ENCODE data around the gene ALDH9A1.
"Not testable (repeated sequence)": the region's sequence is repeated elsewhere in the genome, so short reads cannot be mapped to it uniquely, and the experiment has no call there.

Gene ALDH9A1

DNA sequence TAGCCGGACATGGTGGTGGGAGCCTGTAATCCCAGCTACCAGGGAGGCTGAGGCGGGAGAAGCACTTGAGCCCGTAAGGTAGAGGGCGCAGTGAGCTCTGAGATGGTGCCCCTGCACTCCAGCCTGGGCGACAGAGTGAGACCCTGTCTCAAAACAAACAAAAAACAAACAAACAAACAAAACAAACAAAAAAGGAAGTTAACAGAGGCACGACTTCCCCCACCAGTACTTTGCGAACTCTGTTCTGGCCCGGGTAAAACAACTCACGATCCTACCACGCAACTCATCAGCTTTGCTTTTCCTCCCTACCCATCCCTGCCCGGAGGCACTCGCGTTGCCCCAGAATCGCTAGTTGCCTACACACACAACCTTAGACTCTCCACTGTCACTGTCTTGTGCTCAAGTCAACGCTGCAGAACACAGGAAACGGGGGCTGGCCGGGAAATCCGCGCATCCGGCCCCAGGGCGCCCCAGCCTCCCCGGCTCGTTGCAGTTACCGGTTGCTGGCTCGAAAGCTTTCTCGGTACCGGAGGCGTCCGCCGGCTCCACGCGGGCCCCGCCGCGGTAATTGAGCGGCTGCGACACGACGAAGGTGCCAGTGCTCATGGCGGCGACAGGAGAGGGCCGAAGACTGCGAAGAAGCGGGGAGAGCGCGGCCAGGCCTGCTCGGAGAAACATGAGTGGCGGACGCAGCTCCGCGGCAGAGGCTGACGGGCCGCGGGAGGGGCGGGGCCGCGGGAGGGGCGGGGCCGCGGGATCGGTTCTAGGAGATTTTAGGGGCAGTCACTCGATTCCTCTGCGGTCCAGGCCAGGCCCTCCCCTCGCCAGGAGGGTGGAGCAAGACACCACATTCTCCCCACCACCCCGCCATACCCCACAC, at the start of gene ALDH9A1:
Gene ALDH9A1, minus strand, starts transcription at position 682 of the 880 bp plus-strand sequence. Its CDS starts 4 bp downstream, at position 678.
- Histone ChIP-seq H3K9ac (ENCODE audit: low read length in 5 of 5) (peak within 1 kb of the TSS; percentile 59 to 88 (median 81)), H3K27ac (ENCODE audit: low read depth, low read length) (peak within 1 kb of the TSS; percentile 94), H3K27me3 (ENCODE audit: control insufficient read depth in 5 of 5, insufficient read depth in 4 of 5, low read length in 5 of 5) (no peaks in the 10 kb centered on the region), H3K4me3 (ENCODE audit: low read depth in 1 of 5, low read length in 5 of 5) (peak within 1 kb of the TSS; percentile 72 to 98 (median 87)), H3K36me3 (ENCODE audit: control insufficient read depth in 5 of 5, insufficient read depth in 5 of 5, low read length in 5 of 5) (peaks cover 0 to 2% (median 0%) of the 10 kb centered on the region in 5 donors), H3K4me1 (ENCODE audit: control insufficient read depth in 5 of 5, insufficient read depth in 5 of 5, low read length in 5 of 5) (peaks cover 0 to 29% (median 23%) of the 10 kb centered on the region in 5 donors), H3K9me3 (ENCODE audit: control insufficient read depth in 5 of 5, low read length in 5 of 5) (no peaks in the 10 kb centered on the region)

DNA sequence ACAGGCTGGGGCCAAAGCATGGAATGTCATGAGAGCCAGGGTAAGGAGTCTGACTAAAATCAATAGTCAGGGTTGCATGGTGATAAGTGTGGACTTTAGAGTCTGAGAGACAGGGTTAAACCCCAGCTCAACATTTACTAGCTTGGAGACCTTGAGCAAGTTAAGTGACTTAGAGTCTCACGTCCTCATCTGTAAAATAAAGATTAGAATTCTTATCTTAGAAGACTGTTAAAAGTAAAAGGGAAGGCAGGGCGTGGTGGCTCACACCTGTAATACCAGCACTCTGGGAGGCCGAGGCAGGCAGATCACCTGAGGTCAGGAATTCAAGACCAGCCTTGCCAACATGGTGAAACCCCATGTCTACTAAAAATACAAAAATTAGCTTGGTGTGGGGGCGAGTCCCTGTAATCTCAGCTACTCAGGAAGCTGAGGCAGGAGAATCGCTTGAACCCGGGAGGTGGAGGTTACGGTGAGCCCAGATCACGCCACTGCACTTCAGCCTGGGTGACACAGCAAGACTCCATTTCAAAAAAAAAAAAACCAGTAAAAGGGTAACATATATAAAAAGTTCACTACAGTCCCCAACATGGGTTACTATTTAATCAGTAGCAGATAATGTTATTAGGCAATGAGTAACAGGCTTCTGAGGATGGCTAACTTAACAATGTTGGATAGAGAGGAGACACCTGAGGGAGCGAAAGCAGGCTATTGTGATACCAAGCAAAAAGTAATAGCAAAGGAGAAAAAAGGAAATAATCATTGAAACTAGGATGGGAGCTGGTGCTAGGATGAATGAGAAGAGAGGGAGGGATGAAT, 49.5 kb upstream of the ALDH9A1 start:
- Histone ChIP-seq H3K4me3 (ENCODE audit: low read depth in 1 of 5, low read length in 5 of 5) (no peak overlapping the region), H3K27ac (ENCODE audit: low read depth, low read length) (no peak overlapping the region), H3K36me3 (ENCODE audit: control insufficient read depth in 5 of 5, insufficient read depth in 5 of 5, low read length in 5 of 5) (peaks cover 12 to 32% (median 20%) of the 10 kb centered on the region in 5 donors)

DNA sequence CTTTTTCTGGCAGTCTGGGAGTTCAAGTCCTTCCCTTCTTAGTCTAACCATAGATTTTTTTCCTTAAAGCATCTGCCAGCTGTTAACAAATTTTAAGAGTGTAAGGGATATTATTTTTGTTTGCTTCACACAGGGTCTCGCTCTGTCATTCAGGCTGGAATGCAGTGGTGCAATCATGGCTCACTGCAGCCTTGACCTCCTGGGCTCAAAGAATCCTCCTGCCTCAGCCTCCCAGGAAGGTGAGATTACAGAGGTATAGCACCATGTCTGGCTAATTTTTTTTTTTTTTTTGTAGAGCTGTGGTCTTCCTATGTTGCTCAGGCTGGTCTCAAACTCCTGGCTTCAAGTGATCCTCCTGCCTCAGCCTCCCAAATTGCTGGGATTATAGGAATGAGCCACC, 46.6 kb upstream of the ALDH9A1 start:
- H3K9ac ChIP-seq (ENCODE audit: low read length in 5 of 5); H3K27ac ChIP-seq (ENCODE audit: low read depth, low read length): not testable (repeated sequence)

More for the DNA sequence above, 49.5 kb upstream of the ALDH9A1 start:
- Histone ChIP-seq H3K27me3 (ENCODE audit: control insufficient read depth in 5 of 5, insufficient read depth in 4 of 5, low read length in 5 of 5) (no peaks in the 10 kb centered on the region), H3K9ac (ENCODE audit: low read length in 5 of 5) (no peak overlapping the region), H3K9me3 (ENCODE audit: control insufficient read depth in 5 of 5, low read length in 5 of 5) (no peaks in the 10 kb centered on the region), H3K4me1 (ENCODE audit: control insufficient read depth in 5 of 5, insufficient read depth in 5 of 5, low read length in 5 of 5) (no peaks in the 10 kb centered on the region)

DNA sequence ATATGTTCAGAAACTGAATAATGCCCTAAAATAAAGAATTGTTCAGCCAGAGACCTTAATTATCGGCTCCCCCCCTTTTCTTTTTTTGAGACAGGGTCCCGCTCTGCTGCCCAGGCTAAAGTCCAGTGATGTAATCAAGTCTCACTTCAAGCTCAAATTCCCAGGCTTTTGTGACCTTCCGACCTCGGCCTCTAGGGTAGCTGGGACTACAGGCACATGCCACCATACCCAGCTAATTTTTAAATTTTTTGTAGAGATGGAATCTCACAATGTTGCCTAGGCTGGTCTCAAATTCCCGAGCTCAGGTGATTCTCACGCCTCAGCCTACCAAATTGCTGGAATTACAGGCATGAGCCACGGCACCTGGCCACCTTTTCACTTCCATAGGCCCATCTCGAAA, 43.8 kb upstream of the ALDH9A1 start:
- no peak overlapping the region for H3K4me3 ChIP-seq (ENCODE audit: low read depth in 1 of 5, low read length in 5 of 5)
- no peaks in the 10 kb centered on the region for H3K27me3 ChIP-seq (ENCODE audit: control insufficient read depth in 5 of 5, insufficient read depth in 4 of 5, low read length in 5 of 5)
- H3K36me3 ChIP-seq (ENCODE audit: control insufficient read depth in 5 of 5, insufficient read depth in 5 of 5, low read length in 5 of 5) = peaks cover 29 to 47% (median 35%) of the 10 kb centered on the region in 5 donors

More for the DNA sequence above, 46.6 kb upstream of the ALDH9A1 start:
- not testable (repeated sequence) for H3K27me3 ChIP-seq (ENCODE audit: control insufficient read depth in 5 of 5, insufficient read depth in 4 of 5, low read length in 5 of 5); H3K4me1 ChIP-seq (ENCODE audit: control insufficient read depth in 5 of 5, insufficient read depth in 5 of 5, low read length in 5 of 5); H3K9me3 ChIP-seq (ENCODE audit: control insufficient read depth in 5 of 5, low read length in 5 of 5); H3K4me3 ChIP-seq (ENCODE audit: low read depth in 1 of 5, low read length in 5 of 5)
- peaks cover 29 to 47% (median 41%) of the 10 kb centered on the region in 5 donors for H3K36me3 ChIP-seq (ENCODE audit: control insufficient read depth in 5 of 5, insufficient read depth in 5 of 5, low read length in 5 of 5)

DNA sequence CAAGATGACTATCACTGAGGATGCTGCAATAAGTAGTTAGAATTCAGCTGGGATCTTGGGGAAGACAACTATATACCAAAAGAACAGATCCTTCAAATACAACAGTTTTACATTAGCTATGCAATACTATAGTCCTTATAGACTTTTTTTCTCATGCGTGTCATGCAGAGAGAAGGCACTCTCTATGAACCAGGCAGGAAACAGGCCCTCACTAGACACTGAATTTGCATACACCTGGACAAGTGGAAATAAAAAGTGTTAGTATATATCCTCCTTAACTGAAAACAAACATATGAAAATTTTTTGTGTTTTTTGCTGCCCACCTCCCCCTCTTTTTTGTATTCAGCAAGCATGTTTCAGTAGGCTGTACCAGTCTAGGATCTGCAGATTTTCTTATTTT, 40.4 kb upstream of the ALDH9A1 start:
- Histone ChIP-seq H3K27ac (ENCODE audit: low read depth, low read length) (no peak overlapping the region), H3K9ac (ENCODE audit: low read length in 5 of 5) (no peak overlapping the region), H3K9me3 (ENCODE audit: control insufficient read depth in 5 of 5, low read length in 5 of 5) (no peaks in the 10 kb centered on the region), H3K36me3 (ENCODE audit: control insufficient read depth in 5 of 5, insufficient read depth in 5 of 5, low read length in 5 of 5) (peaks cover 27 to 41% (median 39%) of the 10 kb centered on the region in 5 donors), H3K4me3 (ENCODE audit: low read depth in 1 of 5, low read length in 5 of 5) (no peak overlapping the region), H3K4me1 (ENCODE audit: control insufficient read depth in 5 of 5, insufficient read depth in 5 of 5, low read length in 5 of 5) (peaks cover 0 to 7% (median 5%) of the 10 kb centered on the region in 5 donors), H3K27me3 (ENCODE audit: control insufficient read depth in 5 of 5, insufficient read depth in 4 of 5, low read length in 5 of 5) (no peaks in the 10 kb centered on the region)

More for the DNA sequence above, 43.8 kb upstream of the ALDH9A1 start:
- no peak overlapping the region for H3K27ac ChIP-seq (ENCODE audit: low read depth, low read length)
- H3K9me3 ChIP-seq (ENCODE audit: control insufficient read depth in 5 of 5, low read length in 5 of 5) = no peaks in the 10 kb centered on the region
- peaks cover 0 to 7% (median 5%) of the 10 kb centered on the region in 5 donors for H3K4me1 ChIP-seq (ENCODE audit: control insufficient read depth in 5 of 5, insufficient read depth in 5 of 5, low read length in 5 of 5)
- no peak overlapping the region for H3K9ac ChIP-seq (ENCODE audit: low read length in 5 of 5)

DNA sequence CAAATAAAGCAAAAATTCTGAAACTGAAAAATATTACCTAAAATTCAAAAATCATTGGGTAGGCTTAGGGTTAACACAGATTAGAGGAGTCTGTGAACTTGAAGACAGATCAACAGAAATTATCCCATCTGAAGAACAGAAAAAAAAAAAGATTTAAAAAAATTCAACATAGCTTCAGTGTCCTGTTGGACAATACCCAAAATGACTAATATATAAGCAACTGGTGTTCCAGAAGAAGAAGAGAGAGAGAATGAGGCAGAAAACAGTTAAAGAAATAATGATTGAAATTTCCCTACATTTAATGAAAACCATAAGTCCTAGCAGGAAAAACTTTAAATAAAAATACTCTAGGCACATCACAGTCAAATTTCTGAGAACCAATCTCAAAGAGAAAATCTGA, 38.8 kb upstream of the ALDH9A1 start:
- H3K36me3 ChIP-seq (ENCODE audit: control insufficient read depth in 5 of 5, insufficient read depth in 5 of 5, low read length in 5 of 5) = peaks cover 17 to 34% (median 26%) of the 10 kb centered on the region in 5 donors
- peaks cover 0 to 7% (median 5%) of the 10 kb centered on the region in 5 donors for H3K4me1 ChIP-seq (ENCODE audit: control insufficient read depth in 5 of 5, insufficient read depth in 5 of 5, low read length in 5 of 5)
- no peak overlapping the region for H3K27ac ChIP-seq (ENCODE audit: low read depth, low read length)
- H3K9me3 ChIP-seq (ENCODE audit: control insufficient read depth in 5 of 5, low read length in 5 of 5) = no peaks in the 10 kb centered on the region
- H3K9ac ChIP-seq (ENCODE audit: low read length in 5 of 5) = no peak overlapping the region
- H3K27me3 ChIP-seq (ENCODE audit: control insufficient read depth in 5 of 5, insufficient read depth in 4 of 5, low read length in 5 of 5) = no peaks in the 10 kb centered on the region
- no peak overlapping the region for H3K4me3 ChIP-seq (ENCODE audit: low read depth in 1 of 5, low read length in 5 of 5)

DNA sequence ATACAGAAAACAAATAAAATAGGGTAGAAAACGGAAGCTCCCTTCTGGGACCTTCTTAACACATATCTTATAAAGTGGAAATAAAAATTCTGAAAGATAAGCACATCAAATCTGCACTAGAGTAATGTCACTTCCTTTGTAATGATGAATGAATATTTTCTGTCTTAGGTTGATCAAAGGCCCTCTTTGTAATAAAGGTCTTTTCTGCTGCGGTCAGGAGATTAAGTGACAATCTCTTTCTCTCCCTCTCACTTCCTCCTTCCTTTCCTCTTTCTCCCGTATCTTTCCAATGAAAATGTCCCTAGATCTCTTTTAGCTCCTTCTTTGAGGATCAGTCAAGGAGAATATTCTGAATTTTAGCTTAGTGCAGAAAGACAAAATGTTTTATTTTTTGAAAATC, 36.5 kb upstream of the ALDH9A1 start:
- Histone ChIP-seq H3K36me3 (ENCODE audit: control insufficient read depth in 5 of 5, insufficient read depth in 5 of 5, low read length in 5 of 5) (peaks cover 0 to 19% (median 10%) of the 10 kb centered on the region in 5 donors), H3K4me3 (ENCODE audit: low read depth in 1 of 5, low read length in 5 of 5) (no peak overlapping the region), H3K27me3 (ENCODE audit: control insufficient read depth in 5 of 5, insufficient read depth in 4 of 5, low read length in 5 of 5) (no peaks in the 10 kb centered on the region), H3K27ac (ENCODE audit: low read depth, low read length) (no peak overlapping the region), H3K4me1 (ENCODE audit: control insufficient read depth in 5 of 5, insufficient read depth in 5 of 5, low read length in 5 of 5) (peaks cover 0 to 7% (median 5%) of the 10 kb centered on the region in 5 donors), H3K9ac (ENCODE audit: low read length in 5 of 5) (no peak overlapping the region), H3K9me3 (ENCODE audit: control insufficient read depth in 5 of 5, low read length in 5 of 5) (no peaks in the 10 kb centered on the region)

DNA sequence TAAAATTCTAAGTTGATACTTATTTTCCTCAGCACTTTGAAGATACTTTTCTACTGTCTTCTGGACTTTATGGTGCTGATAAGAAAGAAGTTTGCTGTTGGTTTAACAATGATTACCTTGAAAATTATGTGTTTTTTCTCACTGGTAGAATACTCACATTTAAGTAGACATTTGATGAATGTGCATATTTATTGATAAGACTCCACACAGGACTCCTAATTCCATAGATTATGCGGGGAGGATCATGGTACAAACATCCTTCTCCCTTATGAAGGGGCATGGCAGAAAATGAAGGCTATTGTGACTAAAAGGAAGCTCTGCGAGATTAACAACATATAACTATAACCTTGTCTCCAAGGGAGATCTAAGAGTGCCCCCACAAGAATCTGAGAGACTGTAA, 28.5 kb upstream of the ALDH9A1 start:
- Histone ChIP-seq H3K4me1 (ENCODE audit: control insufficient read depth in 5 of 5, insufficient read depth in 5 of 5, low read length in 5 of 5) (no peaks in the 10 kb centered on the region), H3K9ac (ENCODE audit: low read length in 5 of 5) (no peak overlapping the region), H3K4me3 (ENCODE audit: low read depth in 1 of 5, low read length in 5 of 5) (no peak overlapping the region), H3K9me3 (ENCODE audit: control insufficient read depth in 5 of 5, low read length in 5 of 5) (no peaks in the 10 kb centered on the region), H3K27ac (ENCODE audit: low read depth, low read length) (no peak overlapping the region), H3K36me3 (ENCODE audit: control insufficient read depth in 5 of 5, insufficient read depth in 5 of 5, low read length in 5 of 5) (peaks cover 18 to 29% (median 21%) of the 10 kb centered on the region in 5 donors), H3K27me3 (ENCODE audit: control insufficient read depth in 5 of 5, insufficient read depth in 4 of 5, low read length in 5 of 5) (no peaks in the 10 kb centered on the region)

DNA sequence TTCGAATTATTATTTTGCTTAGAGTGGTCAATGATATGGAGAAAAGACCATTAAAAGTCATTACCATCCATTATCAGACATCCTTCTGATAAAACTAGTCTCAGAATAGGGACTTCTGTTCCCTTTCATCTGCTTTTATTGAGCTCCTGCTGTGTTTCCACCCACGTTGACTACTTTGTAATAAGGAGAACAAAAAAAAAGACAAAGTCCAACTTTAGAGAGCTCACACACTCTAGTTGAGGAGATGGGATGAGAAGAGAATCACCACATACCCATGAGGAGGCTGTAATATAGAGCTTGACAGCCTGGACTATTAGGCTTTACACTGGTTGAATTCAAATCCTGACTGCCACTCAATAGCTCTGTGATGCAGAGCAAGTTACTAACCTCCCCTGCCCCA, 27.8 kb upstream of the ALDH9A1 start:
- no peak overlapping the region for H3K4me3 ChIP-seq (ENCODE audit: low read depth in 1 of 5, low read length in 5 of 5)
- no peaks in the 10 kb centered on the region for H3K4me1 ChIP-seq (ENCODE audit: control insufficient read depth in 5 of 5, insufficient read depth in 5 of 5, low read length in 5 of 5)
- peaks cover 18 to 29% (median 21%) of the 10 kb centered on the region in 5 donors for H3K36me3 ChIP-seq (ENCODE audit: control insufficient read depth in 5 of 5, insufficient read depth in 5 of 5, low read length in 5 of 5)
- H3K9me3 ChIP-seq (ENCODE audit: control insufficient read depth in 5 of 5, low read length in 5 of 5) = no peaks in the 10 kb centered on the region
- no peak overlapping the region for H3K9ac ChIP-seq (ENCODE audit: low read length in 5 of 5)
- no peaks in the 10 kb centered on the region for H3K27me3 ChIP-seq (ENCODE audit: control insufficient read depth in 5 of 5, insufficient read depth in 4 of 5, low read length in 5 of 5)
- H3K27ac ChIP-seq (ENCODE audit: low read depth, low read length) = no peak overlapping the region
